Activated CD8-positive, alpha-beta T cell treated with anti-CD3 and anti-CD28 coated beads for 36 hours (primary cell): ENCODE results near the gene SACS. TPM values are rescaled to one million over a fixed set of nuclear protein-coding genes. Genes with fewer than 3 reads are reported as not detected.

Experiments
- ATAC-seq: fragments of 200-7000 bp; cut with Tn5 transposase; one replicate; pipeline ENCODE4 v1.10.0; 2021; ENCODE audit warnings: mild to moderate bottlenecking, moderate library complexity
- CTCF ChIA-PET: fragments of 350-600 bp; sonication (Branson Sonifier 250); formaldehyde crosslinking; loops from one replicate; lab custom pipeline; 2021; ENCODE audit warnings: antibody characterized with exemption; lab: Charles Lee
- POLR2A ChIA-PET: fragments of 350-600 bp; sonication (Branson Sonifier 250); formaldehyde crosslinking; loops from one replicate; lab custom pipeline; 2021; ENCODE audit warnings: antibody characterized with exemption; lab: Charles Lee
- DNase-seq: peaks from one replicate; pipeline ENCODE4 v3.0.0-alpha.2; 2020
- H3K27ac Mint-ChIP-seq: one replicate; pipeline ENCODE4 v1.8.0; 2021; ENCODE audit warnings: mild to moderate bottlenecking, mixed read lengths
- H3K27me3 Mint-ChIP-seq: one replicate; pipeline ENCODE4 v1.8.0; 2021; ENCODE audit warnings: mixed read lengths
- H3K36me3 Mint-ChIP-seq: one replicate; pipeline ENCODE4 v1.8.0; 2021; ENCODE audit warnings: low read depth, mixed read lengths
- H3K4me1 Mint-ChIP-seq: one replicate; pipeline ENCODE4 v1.8.0; 2021; ENCODE audit warnings: low read depth, mixed read lengths
- H3K4me3 Mint-ChIP-seq: one replicate; pipeline ENCODE4 v1.8.0; 2021; ENCODE audit warnings: mild to moderate bottlenecking, moderate library complexity, mixed read lengths
- H3K9me3 Mint-ChIP-seq: one replicate; pipeline ENCODE4 v1.8.0; 2021; ENCODE audit warnings: mixed read lengths
- intact Hi-C: fragments of 100-400 bp; cut with micrococcal nuclease; formaldehyde crosslinking; loops from one replicate; pipeline ENCODE4 v1.10.0; 2022
- total RNA-seq, 2 experiments: library from RNA; stranded (reverse); gene quantifications; one replicate each; pipeline ENCODE4 v1.2.3, GENCODE V29; 2021
- TF ChIP-seq, protein P1 (sequence below): fragments of 200-600 bp; IDR thresholded peaks from one replicate; pipeline ENCODE4 v1.8.0; 2022; ENCODE audit warnings: antibody characterized with exemption, mild to moderate bottlenecking

Gene SACS
- total RNA-seq, 2 experiments from 2014 or later, result 39.2 to 46.4 TPM

DNA sequence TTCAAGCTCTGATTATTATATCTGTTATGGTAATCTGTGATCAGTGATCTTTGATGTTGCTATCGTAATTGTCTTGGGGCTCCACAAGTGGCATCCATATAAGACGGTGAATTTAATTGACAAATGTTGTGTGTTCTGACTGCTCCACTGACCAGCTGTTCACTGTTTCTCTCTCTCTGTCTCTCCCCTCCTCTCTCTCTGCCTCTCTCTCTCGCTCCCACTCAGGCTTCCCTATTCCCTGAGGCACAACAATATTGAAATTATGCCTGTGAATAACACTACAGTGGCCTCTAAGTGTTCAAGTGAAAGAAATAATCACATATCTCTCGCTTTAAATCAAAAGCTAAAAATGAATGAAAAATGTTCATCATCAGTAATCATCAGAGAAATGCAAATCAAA is 4.4 kb upstream of the SACS start:
- no peaks in the 10 kb centered on the region for H3K9me3 Mint-ChIP-seq
- DNase-seq (no peak), ATAC-seq (no peak)
- peaks cover 13% of the 10 kb centered on the region for H3K27me3 Mint-ChIP-seq
- H3K4me1 Mint-ChIP-seq, result peaks cover 4% of the 10 kb centered on the region
- intact Hi-C loops, result no loop called here
- TF ChIP-seq, protein P1, sequence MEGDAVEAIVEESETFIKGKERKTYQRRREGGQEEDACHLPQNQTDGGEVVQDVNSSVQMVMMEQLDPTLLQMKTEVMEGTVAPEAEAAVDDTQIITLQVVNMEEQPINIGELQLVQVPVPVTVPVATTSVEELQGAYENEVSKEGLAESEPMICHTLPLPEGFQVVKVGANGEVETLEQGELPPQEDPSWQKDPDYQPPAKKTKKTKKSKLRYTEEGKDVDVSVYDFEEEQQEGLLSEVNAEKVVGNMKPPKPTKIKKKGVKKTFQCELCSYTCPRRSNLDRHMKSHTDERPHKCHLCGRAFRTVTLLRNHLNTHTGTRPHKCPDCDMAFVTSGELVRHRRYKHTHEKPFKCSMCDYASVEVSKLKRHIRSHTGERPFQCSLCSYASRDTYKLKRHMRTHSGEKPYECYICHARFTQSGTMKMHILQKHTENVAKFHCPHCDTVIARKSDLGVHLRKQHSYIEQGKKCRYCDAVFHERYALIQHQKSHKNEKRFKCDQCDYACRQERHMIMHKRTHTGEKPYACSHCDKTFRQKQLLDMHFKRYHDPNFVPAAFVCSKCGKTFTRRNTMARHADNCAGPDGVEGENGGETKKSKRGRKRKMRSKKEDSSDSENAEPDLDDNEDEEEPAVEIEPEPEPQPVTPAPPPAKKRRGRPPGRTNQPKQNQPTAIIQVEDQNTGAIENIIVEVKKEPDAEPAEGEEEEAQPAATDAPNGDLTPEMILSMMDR, result no peak
- H3K27ac Mint-ChIP-seq, result no peak overlapping the region
- no peak overlapping the region for H3K4me3 Mint-ChIP-seq
- POLR2A ChIA-PET, result no interaction called here
- CTCF ChIA-PET, result interaction anchor here (0.6 kb wide), 1 partner anchor 1203 kb away, joined by 3 read pairs; no protein-coding TSS in a partner anchor
- H3K36me3 Mint-ChIP-seq, result no peaks in the 10 kb centered on the region

DNA sequence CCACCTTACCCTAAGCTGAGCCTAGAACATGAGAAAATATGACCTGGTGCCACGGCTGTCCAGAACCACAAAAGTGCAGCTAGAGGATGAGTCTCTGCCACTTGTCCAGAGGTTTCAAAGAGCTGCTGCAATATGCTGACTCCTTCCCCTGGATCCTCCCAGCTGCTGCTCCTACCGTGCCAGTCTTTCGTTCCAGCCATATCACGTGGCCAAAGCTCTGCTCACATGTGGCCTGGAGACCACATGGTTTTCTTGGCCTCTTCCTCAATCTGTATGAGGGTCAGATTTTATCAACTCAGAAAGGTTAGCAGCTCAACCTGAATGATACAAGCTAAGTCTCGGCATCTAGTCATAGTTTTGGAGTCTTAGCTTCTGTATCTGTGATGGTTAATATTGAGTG is 3.2 kb upstream of the SACS start:
- ChIA-PET CTCF (no interaction called here), POLR2A (no interaction called here)
- peaks cover 21% of the 10 kb centered on the region for H3K27me3 Mint-ChIP-seq
- H3K4me1 Mint-ChIP-seq, result peaks cover 4% of the 10 kb centered on the region
- H3K36me3 Mint-ChIP-seq, result no peaks in the 10 kb centered on the region
- no peak for DNase-seq
- H3K27ac Mint-ChIP-seq, result no peak overlapping the region
- H3K4me3 Mint-ChIP-seq, result no peak overlapping the region
- TF ChIP-seq, protein P1, result no peak
- intact Hi-C loops, result no loop called here
- ATAC-seq, result no peak
- H3K9me3 Mint-ChIP-seq, result no peaks in the 10 kb centered on the region

DNA sequence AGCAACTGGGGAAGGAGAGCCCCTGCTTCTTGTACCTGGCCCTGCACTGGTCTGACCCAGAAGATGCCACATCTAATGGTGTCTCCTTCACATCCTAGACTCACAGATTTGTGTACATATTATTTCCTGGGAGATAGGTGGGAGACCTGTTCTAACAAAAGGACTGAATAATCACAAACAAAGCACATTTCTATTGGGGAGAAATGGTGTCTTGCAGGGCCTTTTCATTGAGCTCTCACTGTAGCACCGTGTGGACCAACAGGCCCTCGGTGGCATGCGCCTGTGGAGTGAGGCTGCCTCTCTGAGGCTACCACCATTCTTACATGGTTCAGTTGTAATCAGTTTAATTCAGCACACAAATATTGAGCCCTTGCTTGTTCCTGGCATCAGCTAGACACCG is 989 bp upstream of the SACS start:
- ChIA-PET CTCF (no interaction called here), POLR2A (no interaction called here)
- DNase-seq, result no peak
- H3K36me3 Mint-ChIP-seq, result no peaks in the 10 kb centered on the region
- TF ChIP-seq, protein P1, result no peak
- intact Hi-C loops, result no loop called here
- peaks cover 29% of the 10 kb centered on the region for H3K27me3 Mint-ChIP-seq
- H3K4me3 Mint-ChIP-seq, result no peak overlapping the region
- no peak overlapping the region for H3K27ac Mint-ChIP-seq
- no peak for ATAC-seq
- no peaks in the 10 kb centered on the region for H3K9me3 Mint-ChIP-seq
- H3K4me1 Mint-ChIP-seq, result peaks cover 4% of the 10 kb centered on the region

DNA sequence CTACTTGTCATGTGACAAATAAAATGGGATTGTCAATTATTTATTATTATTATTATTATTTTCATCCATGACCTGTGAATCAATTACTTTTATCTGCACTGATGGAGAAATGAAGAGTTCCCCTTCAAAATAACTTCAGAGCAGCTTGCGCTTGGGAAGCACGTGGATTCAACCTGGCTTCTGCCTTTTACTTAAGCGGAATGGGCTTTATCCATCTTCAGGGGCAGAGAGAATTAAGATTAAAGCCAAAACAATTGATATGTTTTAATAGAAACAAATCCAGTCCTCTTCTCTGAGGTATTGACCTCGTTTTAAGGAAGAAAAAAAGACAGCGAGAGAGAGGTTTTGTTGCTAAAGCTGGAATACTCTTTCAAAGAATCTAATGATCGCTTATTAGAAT is 876 bp downstream of the SACS start:
- no peaks in the 10 kb centered on the region for H3K9me3 Mint-ChIP-seq
- intact Hi-C loops, result no loop called here
- ATAC-seq (no peak), DNase-seq (no peak)
- H3K27me3 Mint-ChIP-seq, result peaks cover 29% of the 10 kb centered on the region
- H3K4me3 Mint-ChIP-seq, result no peak overlapping the region
- no peak overlapping the region for H3K27ac Mint-ChIP-seq
- TF ChIP-seq, protein P1, result no peak
- ChIA-PET POLR2A (no interaction called here), CTCF (interaction anchor here (0.8 kb wide), 1 partner anchor 10 kb away, joined by 3 read pairs; no protein-coding TSS in a partner anchor)
- peaks cover 4% of the 10 kb centered on the region for H3K4me1 Mint-ChIP-seq
- H3K36me3 Mint-ChIP-seq, result no peaks in the 10 kb centered on the region

DNA sequence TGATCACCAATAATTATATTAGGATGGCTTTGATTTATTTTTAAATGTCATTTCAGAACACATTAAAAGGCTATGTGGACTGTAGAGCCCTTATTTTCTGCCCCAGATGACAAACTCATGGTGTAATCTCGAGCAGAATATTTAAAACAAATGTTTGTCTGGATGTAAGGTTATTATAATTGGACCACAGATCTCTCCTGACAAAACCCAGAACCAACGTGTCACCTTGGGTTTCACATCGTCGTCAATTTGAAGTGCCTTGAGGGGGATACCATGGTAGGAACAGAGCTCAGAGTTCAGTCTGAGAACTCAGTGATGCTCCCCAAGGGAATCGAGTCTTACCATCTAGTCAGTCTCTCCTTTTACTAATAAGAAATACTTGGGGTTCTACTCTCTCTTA is 2.8 kb downstream of the SACS start:
- no peak for DNase-seq
- no peak overlapping the region for H3K4me3 Mint-ChIP-seq
- no peaks in the 10 kb centered on the region for H3K9me3 Mint-ChIP-seq
- ChIA-PET CTCF (no interaction called here), POLR2A (no interaction called here)
- peaks cover 29% of the 10 kb centered on the region for H3K27me3 Mint-ChIP-seq
- peaks cover 10% of the 10 kb centered on the region for H3K4me1 Mint-ChIP-seq
- ATAC-seq, result no peak
- TF ChIP-seq, protein P1, result no peak
- H3K36me3 Mint-ChIP-seq, result no peaks in the 10 kb centered on the region
- intact Hi-C loops, result no loop called here
- no peak overlapping the region for H3K27ac Mint-ChIP-seq
